ENCODE measurements around the gene TNRC6A. TPM values are rescaled to one million over a fixed set of nuclear protein-coding genes. Genes with fewer than 3 reads are reported as not detected.
"Not testable (repeated sequence)": the region's sequence is repeated elsewhere in the genome, so short reads cannot be mapped to it uniquely, and the experiment has no call there.

The TNRC6A gene
- total RNA-seq, 1 donor from 2014 or later = 54.2 TPM

- Mint-ChIP-seq H3K27ac (no peak overlapping the region), H3K27me3 (no peaks in the 10 kb centered on the region)
Observed at GRCh38 chr16:24734382-24734781, 4.9 kb downstream of the TNRC6A start.

GRCh38 chr16:24736758-24737157 lies 7.3 kb downstream of the TNRC6A start:
- intact Hi-C loops (cut with micrococcal nuclease) = no loop called here
- Mint-ChIP-seq H3K4me3 (no peak overlapping the region), H3K36me3 (ENCODE audit: low read depth) (peaks cover 42% of the 10 kb centered on the region), H3K9me3 (no peaks in the 10 kb centered on the region), H3K27ac (no peak overlapping the region), H3K27me3 (no peaks in the 10 kb centered on the region), H3K4me1 (peaks cover 36% of the 10 kb centered on the region)
- DNase-seq = no peak

More at GRCh38 chr16:24734382-24734781, 4.9 kb downstream of the TNRC6A start:
- no peak for DNase-seq
- Mint-ChIP-seq H3K9me3 (no peaks in the 10 kb centered on the region), H3K4me3 (no peak overlapping the region), H3K36me3 (ENCODE audit: low read depth) (peaks cover 45% of the 10 kb centered on the region), H3K4me1 (peaks cover 39% of the 10 kb centered on the region)
- intact Hi-C loops (cut with micrococcal nuclease) = loop anchor here (5.0 kb wide), 1 partner anchor 192 kb away; no protein-coding TSS in a partner anchor

GRCh38 chr16:24737391-24737871 lies 8.0 kb downstream of the TNRC6A start:
- no peak for DNase-seq
- H3K4me1 Mint-ChIP-seq = peaks cover 32% of the 10 kb centered on the region
- H3K4me3 Mint-ChIP-seq = no peak overlapping the region
- intact Hi-C loops (cut with micrococcal nuclease) = no loop called here
- H3K27ac Mint-ChIP-seq = no peak overlapping the region
- peaks cover 39% of the 10 kb centered on the region for H3K36me3 Mint-ChIP-seq (ENCODE audit: low read depth)
- no peaks in the 10 kb centered on the region for H3K27me3 Mint-ChIP-seq
- no peaks in the 10 kb centered on the region for H3K9me3 Mint-ChIP-seq

GRCh38 chr16:24737916-24738594 lies 8.6 kb downstream of the TNRC6A start:
- Mint-ChIP-seq H3K9me3 (no peaks in the 10 kb centered on the region), H3K36me3 (ENCODE audit: low read depth) (peaks cover 37% of the 10 kb centered on the region), H3K27me3 (no peaks in the 10 kb centered on the region), H3K27ac (no peak overlapping the region), H3K4me3 (no peak overlapping the region), H3K4me1 (peaks cover 32% of the 10 kb centered on the region)
- intact Hi-C loops (cut with micrococcal nuclease) = no loop called here
- DNase-seq = no peak

DNA sequence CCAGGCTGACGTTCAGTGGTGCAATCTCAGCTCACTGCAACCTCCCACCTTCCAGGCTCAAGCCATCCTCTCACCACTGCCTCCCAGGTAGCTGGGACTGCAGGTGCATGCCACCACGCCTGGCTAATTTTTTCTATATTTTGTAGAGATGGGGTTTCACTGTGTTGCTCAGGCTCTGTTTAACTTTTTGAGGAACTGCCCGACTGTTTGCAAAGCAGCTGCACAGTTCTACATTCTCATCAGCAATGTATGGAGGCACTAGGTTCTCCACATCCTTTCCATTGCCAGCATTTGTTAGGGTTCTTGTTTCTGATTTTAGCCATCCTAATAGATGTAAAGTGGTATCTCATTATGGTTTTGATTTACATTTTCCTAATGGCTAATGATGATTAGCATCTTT lies 9.4 kb downstream of the TNRC6A start:
- H3K27ac Mint-ChIP-seq = no peak overlapping the region
- DNase-seq = no peak
- peaks cover 29% of the 10 kb centered on the region for H3K36me3 Mint-ChIP-seq (ENCODE audit: low read depth)
- intact Hi-C loops (cut with micrococcal nuclease) = no loop called here
- no peak overlapping the region for H3K4me3 Mint-ChIP-seq
- H3K9me3 Mint-ChIP-seq = no peaks in the 10 kb centered on the region
- H3K27me3 Mint-ChIP-seq = no peaks in the 10 kb centered on the region
- H3K4me1 Mint-ChIP-seq = peaks cover 30% of the 10 kb centered on the region

- peaks cover 40% of the 10 kb centered on the region for H3K4me1 Mint-ChIP-seq
- H3K27me3 Mint-ChIP-seq = no peaks in the 10 kb centered on the region
- DNase-seq = no peak
- H3K4me3 Mint-ChIP-seq = no peak overlapping the region
- intact Hi-C loops (cut with micrococcal nuclease) = no loop called here
- peaks cover 36% of the 10 kb centered on the region for H3K36me3 Mint-ChIP-seq (ENCODE audit: low read depth)
- H3K27ac Mint-ChIP-seq = no peak overlapping the region
- no peaks in the 10 kb centered on the region for H3K9me3 Mint-ChIP-seq
Observed at GRCh38 chr16:24741862-24742261, 12.4 kb downstream of the TNRC6A start.

- H3K27me3 Mint-ChIP-seq; H3K27ac Mint-ChIP-seq; H3K4me3 Mint-ChIP-seq; H3K9me3 Mint-ChIP-seq; intact Hi-C loops (cut with micrococcal nuclease); DNase-seq: not testable (repeated sequence)
- Mint-ChIP-seq H3K4me1 (peaks cover 41% of the 10 kb centered on the region), H3K36me3 (ENCODE audit: low read depth) (peaks cover 39% of the 10 kb centered on the region)
Observed at GRCh38 chr16:24742610-24743009, 13.2 kb downstream of the TNRC6A start.

DNA sequence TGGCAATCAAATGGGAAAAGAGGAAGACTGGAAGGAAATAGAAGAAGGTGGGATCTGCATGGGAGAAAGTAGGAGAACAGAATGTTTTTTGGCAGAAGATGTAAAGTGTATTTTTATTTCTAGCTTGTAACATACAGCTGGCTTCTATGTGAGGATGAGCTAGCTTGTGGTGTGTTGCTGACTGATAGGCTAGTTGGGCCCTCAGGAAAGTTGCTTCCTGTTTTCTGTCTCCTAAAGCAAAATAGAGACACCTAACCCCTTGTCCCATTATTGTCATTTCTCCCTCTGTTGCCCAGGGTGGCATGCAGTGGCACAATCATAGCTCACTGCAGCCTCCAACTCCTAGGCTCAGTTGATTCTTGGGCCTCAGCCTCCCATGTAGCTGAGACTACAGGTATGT lies 15.9 kb downstream of the TNRC6A start:
- peaks cover 50% of the 10 kb centered on the region for H3K4me1 Mint-ChIP-seq
- H3K9me3 Mint-ChIP-seq = no peaks in the 10 kb centered on the region
- no peak overlapping the region for H3K4me3 Mint-ChIP-seq
- H3K27ac Mint-ChIP-seq = no peak overlapping the region
- DNase-seq = no peak
- intact Hi-C loops (cut with micrococcal nuclease) = no loop called here
- H3K36me3 Mint-ChIP-seq (ENCODE audit: low read depth) = peaks cover 36% of the 10 kb centered on the region
- H3K27me3 Mint-ChIP-seq = no peaks in the 10 kb centered on the region

- H3K27ac Mint-ChIP-seq = no peak overlapping the region
- H3K9me3 Mint-ChIP-seq = no peaks in the 10 kb centered on the region
- DNase-seq = no peak
- peaks cover 35% of the 10 kb centered on the region for H3K36me3 Mint-ChIP-seq (ENCODE audit: low read depth)
- H3K27me3 Mint-ChIP-seq = no peaks in the 10 kb centered on the region
- intact Hi-C loops (cut with micrococcal nuclease) = no loop called here
- peaks cover 49% of the 10 kb centered on the region for H3K4me1 Mint-ChIP-seq
- no peak overlapping the region for H3K4me3 Mint-ChIP-seq
Observed at GRCh38 chr16:24745791-24746190, 16.3 kb downstream of the TNRC6A start.

GRCh38 chr16:24747441-24747840 lies 18.0 kb downstream of the TNRC6A start:
- DNase-seq = no peak
- Mint-ChIP-seq H3K27ac (no peak overlapping the region), H3K27me3 (no peaks in the 10 kb centered on the region), H3K36me3 (ENCODE audit: low read depth) (peaks cover 34% of the 10 kb centered on the region), H3K9me3 (no peaks in the 10 kb centered on the region), H3K4me1 (peaks cover 50% of the 10 kb centered on the region), H3K4me3 (no peak overlapping the region)
- intact Hi-C loops (cut with micrococcal nuclease) = no loop called here

- Mint-ChIP-seq H3K9me3 (no peaks in the 10 kb centered on the region), H3K27me3 (no peaks in the 10 kb centered on the region), H3K4me1 (peaks cover 56% of the 10 kb centered on the region), H3K36me3 (ENCODE audit: low read depth) (peaks cover 34% of the 10 kb centered on the region), H3K4me3 (no peak overlapping the region), H3K27ac (no peak overlapping the region)
- intact Hi-C loops (cut with micrococcal nuclease) = no loop called here
- no peak for DNase-seq
Observed at GRCh38 chr16:24748242-24748641, 18.8 kb downstream of the TNRC6A start.

DNA sequence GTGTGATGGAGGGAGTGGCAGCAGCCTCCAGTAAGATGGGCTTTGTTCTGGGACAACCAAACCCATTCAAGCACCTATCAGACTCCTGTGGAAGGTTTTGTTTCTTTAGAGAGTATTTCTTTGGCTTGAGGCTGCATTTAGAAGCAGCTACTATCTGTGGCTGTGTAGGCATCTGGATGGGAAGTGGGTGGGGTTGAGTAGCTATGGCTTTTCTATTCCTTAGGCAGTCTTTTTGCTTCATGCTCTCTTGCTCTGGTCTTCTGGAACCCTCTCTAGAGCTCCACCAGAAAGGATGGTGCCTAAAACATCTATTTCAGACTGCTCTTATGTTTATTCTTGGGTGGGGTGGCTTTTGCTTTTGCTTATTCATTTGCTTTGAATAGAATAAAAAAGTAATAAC lies 19.9 kb downstream of the TNRC6A start:
- no peak overlapping the region for H3K4me3 Mint-ChIP-seq

GRCh38 chr16:24749872-24750271 lies 20.4 kb downstream of the TNRC6A start:
- H3K9me3 Mint-ChIP-seq, H3K27ac Mint-ChIP-seq, H3K4me3 Mint-ChIP-seq, H3K27me3 Mint-ChIP-seq, DNase-seq: not testable (repeated sequence)
- intact Hi-C loops (cut with micrococcal nuclease) = loop anchor here (5.0 kb wide), 1 partner anchor 208 kb away; no protein-coding TSS in a partner anchor
- H3K4me1 Mint-ChIP-seq = peaks cover 51% of the 10 kb centered on the region
- peaks cover 27% of the 10 kb centered on the region for H3K36me3 Mint-ChIP-seq (ENCODE audit: low read depth)

More for the DNA sequence above, 19.9 kb downstream of the TNRC6A start:
- DNase-seq = no peak
- no peaks in the 10 kb centered on the region for H3K27me3 Mint-ChIP-seq
- no peak overlapping the region for H3K27ac Mint-ChIP-seq
- peaks cover 30% of the 10 kb centered on the region for H3K36me3 Mint-ChIP-seq (ENCODE audit: low read depth)
- H3K9me3 Mint-ChIP-seq = no peaks in the 10 kb centered on the region
- peaks cover 54% of the 10 kb centered on the region for H3K4me1 Mint-ChIP-seq
- intact Hi-C loops (cut with micrococcal nuclease) = no loop called here

DNA sequence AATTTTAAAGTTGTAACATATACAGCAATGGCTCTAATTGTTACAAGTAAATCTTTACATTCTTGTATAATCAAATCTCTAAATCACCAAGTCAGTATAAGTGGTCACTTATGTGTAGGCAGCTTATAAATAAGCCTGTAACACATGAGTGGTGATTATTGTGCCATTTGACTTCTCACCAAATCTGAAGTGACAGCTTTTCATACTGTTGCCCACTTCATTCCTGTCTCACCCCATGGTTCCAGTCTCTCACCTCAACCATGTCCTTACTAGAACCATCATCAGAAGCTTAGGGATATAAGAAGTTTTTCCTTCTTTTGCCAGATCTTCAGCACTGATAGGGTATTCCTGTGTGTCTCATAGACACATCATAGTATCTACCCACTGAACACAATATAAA lies 23.5 kb downstream of the TNRC6A start:
- intact Hi-C loops (cut with micrococcal nuclease) = loop anchor here (2.0 to 5.0 kb wide), 2 partner anchors 22 to 211 kb away; no protein-coding TSS in a partner anchor
- Mint-ChIP-seq H3K27ac (peak overlapping the region; percentile 51), H3K36me3 (ENCODE audit: low read depth) (peaks cover 15% of the 10 kb centered on the region), H3K27me3 (no peaks in the 10 kb centered on the region), H3K9me3 (no peaks in the 10 kb centered on the region), H3K4me3 (peak overlapping the region; percentile 15), H3K4me1 (peaks cover 39% of the 10 kb centered on the region)
- no peak for DNase-seq

All from activated CD4-positive, alpha-beta T cell treated with anti-CD3 and anti-CD28 coated beads, Interleukin-2, amount 10 ng/mL, durations not matched to agents 24 days and 14 days (primary cell).